GM19240 (cell line): Measurements from ENCODE around the gene SUSD4.

Experiments used
- DNase-seq: peaks from one replicate; pipeline ENCODE4 v3.0.0; 2011; ENCODE audit warnings: low spot score; ENCODE audit not compliant: insufficient read length

SUSD4 gene

DNA sequence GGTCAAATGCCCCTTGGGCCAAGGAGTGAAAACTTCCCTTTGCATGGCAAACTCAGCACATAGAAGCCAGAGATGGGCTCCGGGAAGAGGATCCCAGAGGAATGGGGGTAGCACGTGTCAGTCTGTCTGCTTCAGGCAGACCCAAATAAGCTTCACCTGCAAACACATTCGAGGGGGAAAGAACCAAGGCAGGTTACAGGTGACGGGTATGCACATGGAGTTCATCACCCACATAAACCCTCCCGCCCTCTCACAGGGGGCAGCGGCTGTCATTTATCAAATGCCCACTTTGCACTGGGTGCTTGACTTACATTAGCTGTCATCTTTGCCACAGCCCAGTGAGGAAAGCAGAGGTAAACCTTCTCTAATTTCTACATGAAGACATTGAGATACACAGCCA, 147.9 kb downstream of the SUSD4 start:
- DNase-seq, result no peak

DNA sequence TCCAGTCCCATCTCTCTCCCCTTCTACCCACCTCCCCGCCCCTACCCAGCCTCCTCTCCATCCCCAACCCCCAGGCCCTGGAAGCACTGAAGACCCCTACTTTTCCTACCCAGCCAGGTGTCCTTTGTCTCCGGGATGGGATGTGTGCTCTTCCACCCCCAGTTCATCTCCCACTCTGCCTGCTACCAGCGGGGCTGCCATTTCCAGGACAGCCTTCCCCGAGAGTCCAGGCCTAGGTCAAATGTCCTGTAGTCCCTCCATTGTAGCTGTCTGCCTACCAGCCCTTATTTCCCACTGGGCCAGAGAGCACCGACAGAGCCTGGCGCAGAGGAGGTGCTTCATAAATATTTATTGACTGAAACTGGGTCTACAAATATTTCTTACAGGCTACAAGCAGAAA, 148.9 kb downstream of the SUSD4 start:
- DNase-seq, result no peak

DNA sequence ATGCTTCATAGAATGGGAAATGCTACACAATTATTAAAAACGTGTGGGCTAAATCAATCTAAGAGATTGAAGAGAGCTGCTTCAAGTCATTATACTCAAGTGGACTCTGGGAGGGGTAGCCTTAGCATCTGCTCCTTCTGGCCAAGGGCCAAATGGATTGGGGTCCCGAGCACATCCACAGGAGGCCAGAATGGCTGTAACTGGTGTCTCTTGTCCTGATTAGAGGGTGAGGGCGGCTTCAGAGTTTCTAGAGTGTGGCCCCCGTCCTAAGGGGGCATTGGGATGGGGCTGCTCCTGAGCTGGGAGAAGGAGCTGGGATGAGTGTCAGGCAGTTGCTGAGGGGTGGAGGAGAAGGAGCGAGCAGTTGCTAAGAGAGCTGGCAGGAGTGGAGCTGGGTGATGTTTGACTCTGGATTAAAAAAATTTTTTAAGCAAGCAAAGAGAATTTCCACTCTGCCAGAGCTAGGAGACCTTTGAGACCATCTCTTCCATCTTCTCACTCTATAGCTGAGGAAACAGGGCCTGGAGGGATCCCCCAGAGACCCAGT, 149.6 kb downstream of the SUSD4 start:
- no peak for DNase-seq

DNA sequence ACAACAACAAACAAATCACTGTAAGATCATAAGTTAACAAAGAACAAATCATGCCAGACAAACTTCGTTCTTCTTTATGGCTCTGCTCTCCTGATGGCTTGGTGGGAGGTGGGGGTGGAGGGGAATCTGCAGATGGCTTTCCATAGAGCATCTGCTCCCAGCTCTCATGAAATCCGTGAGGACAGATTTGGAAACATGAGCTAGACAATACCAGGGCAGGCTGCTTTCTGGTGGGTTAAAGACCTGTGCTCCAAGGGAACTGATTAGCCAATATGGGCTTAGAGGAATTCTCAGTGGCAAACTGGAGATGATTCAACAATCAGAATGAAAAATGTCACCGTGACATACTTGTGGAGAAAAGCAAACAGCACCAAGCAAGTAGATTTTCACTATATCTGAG, 151.5 kb downstream of the SUSD4 start:
- no peak for DNase-seq

DNA sequence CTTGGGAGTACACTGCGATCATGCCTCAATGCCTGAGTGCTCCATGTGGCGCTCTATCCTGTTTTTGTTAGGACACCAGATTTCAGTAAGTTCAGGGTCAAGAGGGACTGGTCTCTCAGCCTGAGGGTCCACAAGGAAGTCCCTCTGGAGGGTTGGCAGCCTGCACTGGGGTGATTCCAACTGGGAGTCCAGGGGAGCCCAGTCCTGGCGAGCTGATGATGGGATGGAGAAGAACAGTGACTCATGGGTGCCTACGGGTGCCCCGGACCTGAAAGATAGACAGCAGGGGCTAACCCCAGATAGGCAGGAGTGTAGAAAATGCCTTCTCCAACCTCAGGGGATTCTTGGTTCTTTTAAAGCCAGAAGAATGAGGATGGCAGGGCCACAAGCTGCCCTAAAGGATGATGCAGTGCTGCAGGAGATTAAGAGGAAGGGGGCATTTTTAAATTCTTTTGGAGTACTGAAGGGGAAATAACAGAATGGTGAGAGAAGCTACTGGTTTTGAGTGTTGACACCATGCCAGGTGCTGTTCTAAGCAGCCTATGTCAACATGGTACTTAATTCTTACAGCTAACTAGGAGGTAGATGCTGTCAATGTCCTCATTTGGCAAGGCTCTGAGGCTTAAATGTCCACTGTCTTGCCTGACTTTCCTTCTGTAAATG, 152.5 kb downstream of the SUSD4 start:
- no peak for DNase-seq

DNA sequence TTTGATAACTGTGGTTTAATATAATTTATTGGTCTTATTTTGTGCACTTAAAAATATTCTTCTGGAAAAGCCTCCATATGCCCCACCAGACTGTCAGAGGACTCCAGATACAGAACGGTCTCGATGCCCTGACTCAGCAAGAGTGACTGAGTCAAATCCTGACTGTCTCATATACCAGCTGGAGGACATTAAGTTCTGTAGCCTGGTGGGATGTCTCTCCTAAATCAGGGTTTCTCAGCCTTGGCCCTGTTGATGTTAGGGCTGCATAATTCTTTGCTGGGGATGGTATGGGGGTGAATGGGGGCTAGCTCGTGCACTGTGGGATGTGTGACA, 153.2 kb downstream of the SUSD4 start:
- no peak for DNase-seq

DNA sequence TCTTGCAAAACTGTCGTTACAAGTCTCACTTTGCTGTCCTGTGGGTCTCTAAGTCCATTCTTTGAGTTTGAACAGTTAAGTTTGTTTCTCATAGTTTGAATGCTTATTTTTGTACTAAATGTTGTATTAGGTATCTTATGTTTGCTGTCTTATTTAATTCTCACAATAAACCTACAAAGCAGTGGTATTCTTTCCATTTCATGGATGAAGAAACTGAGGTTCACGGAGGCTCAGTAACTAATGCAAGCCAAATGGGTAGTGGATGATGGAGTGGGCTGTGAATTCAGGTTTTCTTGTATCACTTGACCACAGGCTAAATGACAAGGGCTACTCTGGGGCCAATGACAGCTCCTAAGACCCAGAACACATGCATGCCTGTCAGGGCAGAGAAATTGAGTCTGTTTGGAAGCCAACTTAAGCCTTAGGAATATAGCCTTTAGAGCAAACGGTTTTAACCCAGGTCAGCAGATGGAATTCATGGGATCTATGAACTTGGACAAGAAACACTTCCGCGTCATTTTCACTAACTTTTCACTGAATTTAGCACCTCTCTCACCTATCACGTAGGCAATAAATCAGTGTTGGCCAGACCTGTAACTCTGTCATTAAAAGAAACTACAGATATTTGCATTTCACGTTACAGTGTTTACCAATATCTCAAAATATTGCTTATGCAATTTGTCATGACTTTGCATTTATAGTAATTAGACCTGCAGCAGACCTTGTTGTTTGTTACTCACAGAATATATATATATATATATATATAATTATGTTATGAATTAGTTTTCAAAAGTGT, 153.8 kb downstream of the SUSD4 start:
- DNase-seq, result no peak

DNA sequence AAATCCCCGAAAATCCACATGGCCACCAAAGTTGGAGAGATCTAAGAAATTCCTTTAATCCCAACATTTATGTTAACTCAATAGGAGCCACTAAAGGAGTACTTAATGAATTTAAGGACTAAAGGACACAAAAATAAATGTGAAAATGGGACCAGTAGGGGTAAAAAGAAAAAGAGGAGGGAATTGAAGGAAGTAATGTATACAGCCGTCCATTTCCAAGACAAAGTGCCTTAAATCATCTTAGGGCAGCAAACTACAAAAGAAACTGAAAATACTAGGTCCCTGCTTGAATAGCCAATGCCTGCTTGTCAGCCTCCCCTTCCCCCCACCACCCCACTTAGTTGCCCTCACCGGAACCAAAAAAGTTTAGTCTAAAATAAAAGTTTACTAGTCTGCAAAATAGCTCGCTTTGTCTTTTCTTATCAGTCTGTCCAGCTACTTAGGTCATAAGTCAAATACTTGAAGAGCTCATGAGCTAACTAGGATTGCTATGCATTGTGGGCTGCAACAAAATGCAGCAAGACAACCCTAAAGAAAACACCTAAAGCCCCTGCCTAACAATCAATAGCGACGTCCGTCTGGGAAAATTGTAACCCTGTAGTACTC, 154.6 kb downstream of the SUSD4 start:
- no peak for DNase-seq

DNA sequence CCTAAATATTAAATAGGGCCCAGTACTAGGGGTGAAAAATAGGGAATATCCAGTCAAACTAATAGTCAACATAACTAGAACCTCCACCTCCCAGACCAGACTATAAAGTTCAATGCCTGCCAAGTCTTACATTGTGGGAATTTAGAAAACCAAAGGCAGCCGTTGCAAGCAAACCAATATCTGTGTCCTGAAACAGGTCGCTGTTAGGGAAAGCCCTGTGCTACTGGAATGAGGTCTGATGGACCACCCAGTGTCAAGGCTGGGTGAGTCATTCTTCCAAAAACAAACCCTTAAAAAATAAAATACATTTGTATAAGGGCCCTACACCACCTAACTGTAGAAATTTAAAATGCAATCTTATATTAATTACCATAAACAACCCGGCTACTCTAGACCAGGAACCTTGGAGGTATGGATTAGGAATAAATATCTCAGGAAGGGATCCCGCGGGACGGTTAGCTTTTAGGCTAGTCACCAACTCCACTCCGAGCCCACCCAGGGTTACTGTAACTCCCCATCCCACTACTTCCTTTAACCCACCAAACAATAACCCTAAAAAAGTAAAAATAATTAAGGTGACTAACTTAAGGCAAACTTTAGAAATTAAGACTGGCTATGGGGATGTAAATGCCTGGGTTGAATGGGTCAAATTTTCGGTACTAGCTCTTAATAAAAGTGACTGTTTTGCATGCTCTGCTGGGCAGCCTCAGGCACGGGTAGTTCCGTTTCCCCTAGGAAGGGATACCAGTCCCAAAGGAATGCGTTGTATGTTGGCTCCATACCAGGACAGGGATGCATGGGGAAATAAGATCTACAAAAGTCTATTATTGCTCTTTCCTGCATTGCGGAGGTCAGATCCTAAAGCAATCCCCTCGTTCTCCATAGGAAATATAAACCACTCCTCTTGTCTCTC, 155.6 kb downstream of the SUSD4 start:
- no peak for DNase-seq

DNA sequence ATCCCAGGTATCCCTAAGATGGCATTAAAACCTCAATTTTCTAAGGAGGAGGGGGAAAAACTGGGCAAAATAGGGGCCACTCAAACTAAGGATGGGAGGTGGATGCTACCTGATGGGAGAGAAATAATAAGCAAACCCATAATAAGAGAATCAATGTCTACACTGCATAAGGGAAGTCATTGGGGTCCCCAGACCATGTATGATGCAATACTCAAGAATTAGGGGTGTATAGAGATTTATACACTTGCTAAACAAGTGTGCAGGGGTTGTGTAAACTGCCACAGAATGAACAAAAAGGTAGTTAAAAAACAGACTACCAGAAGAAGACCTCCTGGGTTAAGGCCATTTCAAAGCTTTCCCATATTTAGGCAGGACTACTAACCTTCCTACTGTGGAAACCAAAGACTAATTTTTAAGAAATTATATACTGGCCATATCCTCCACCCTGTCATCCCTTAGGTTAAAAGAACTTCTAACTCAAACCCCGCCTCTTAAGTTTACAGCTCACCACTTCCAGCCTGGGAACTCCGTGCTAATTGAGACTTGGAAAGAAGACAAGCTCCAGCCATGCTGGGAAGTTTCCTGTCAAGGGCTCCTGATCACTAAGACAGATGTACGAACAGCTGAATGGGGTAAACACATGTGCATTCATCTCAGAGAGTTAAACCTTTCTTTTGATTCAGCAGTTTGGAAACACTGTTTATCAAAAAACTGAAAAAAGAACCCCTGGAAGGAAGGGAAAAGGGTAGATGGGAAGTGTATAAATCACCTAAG, 156.5 kb downstream of the SUSD4 start:
- no peak for DNase-seq

DNA sequence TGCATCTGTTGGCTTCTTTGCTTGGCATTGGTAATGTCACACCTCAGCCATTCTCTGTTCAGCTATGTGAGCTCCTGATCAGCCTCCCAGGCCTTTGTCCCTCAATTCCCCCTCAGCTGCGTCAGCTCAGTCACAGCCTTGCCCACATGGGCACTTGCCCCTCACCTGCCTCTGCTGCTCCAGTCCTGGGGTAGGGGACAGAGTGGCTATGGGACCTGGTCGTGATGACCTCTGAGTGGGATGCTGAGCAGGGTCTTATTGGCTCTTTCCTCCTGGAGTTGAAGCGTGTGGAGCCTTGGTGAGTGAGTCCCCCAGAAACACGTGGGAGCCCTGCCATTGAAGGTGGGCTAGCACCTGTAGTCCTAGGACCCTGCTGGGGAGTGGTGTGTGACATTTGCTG, 159.6 kb downstream of the SUSD4 start:
- no peak for DNase-seq

DNA sequence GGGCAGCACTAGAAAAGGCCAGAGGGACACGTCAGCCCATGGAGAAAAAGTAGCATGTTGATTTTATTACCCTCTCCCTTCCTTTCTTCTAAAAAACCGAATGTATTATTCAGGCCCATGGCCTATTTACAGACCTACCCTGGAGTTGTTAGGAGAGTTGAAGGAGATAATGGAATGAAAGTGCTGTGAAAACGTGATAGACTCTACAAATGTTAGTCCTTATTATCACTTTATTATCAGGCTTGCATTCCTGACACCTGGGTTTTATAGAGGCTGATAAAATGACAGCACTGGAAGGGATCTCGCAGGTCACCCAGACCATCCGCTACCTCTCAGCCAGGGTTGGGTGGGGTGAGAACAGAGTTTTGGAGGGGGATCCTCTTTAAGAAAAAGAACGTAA, 160.3 kb downstream of the SUSD4 start:
- DNase-seq, result no peak

DNA sequence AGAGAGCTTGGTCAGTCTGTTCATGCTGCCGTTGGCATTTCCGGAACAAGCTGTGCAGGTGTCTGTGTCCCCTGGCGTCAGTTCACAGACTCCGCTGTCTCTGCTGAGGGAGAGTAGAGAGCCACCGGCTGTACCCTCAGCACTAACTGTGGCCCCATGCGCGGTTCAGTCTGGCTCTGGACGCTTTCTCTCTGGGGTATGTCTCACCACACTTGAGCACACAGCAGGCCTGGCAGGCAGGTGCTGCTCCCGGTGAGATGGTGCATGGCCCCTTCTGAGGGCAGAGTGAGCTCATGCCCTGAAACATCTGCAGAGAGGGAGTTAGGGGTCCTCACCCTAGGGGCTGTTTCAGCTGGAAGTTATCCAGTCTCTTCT, 161.0 kb downstream of the SUSD4 start:
- DNase-seq, result no peak

DNA sequence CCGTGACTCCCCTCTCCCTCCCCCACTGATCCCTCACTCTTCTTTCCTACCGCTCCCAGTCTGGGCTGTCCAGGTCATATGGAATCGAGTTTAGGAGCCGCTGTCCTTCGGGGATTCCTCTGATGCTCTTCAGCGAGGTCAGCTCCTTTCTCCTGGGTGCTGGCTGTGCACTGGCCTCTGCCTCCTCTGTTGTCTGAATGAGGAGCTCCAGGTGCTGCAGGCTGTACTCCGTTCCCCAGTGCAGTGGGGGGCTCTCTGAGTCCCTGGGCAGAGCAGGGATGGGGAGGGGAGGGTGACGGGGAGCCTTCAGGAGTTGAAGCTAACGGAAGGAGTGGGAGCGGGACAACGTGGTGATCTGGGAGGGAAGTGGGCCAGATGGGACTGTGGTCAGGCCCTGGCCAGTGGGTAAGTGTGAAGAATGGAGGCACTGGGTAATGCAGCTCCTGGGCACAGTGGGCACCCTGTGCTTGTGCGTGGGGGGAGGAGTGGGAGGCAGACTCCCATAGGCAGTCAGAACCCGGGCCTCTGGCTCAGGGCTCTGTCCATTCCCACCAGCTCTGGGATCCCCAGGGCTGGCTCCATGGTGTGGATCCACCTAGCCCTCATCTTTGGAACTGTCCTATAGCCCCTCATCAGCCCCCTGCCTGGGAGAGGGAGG, 161.5 kb downstream of the SUSD4 start:
- DNase-seq, result no peak

DNA sequence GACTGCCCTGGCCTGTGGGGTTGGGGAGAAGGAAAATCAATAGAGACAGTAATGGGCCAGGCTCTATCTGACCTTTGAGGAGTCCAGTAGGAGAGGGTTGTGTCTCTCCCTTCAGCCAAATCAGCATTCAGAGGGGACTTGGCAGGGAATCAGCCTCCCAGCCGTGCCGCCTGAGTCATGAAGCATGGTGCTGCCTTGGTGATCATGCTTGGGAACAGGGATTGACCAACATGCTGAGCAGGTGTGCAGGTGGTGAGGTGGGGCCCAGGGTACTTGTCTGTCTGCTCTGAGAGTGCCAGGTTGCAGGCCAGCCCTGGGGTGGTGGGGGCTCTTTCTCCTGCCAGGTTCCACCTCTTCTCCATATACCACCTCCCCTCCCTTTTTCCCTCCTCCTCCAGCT, 162.0 kb downstream of the SUSD4 start:
- no peak for DNase-seq

DNA sequence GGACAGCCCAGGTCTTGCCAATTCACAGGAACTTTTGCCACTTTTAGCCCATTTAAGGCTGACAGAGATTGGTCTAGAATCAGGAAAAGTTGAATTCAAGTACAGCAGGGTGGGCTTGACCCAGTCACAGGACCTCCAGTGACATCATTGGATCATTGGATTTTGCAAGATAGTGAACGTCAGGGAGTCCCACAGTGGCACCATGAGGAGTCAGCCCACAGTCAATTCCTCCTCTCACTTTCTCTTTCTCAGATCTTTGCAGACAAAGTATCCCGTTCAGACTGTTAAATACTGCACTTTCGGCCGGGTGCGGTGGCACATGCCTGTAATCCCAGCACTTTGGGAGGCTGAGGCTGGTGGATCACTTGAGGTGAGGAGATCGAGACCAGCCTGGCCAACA, 163.1 kb downstream of the SUSD4 start:
- DNase-seq, result no peak

DNA sequence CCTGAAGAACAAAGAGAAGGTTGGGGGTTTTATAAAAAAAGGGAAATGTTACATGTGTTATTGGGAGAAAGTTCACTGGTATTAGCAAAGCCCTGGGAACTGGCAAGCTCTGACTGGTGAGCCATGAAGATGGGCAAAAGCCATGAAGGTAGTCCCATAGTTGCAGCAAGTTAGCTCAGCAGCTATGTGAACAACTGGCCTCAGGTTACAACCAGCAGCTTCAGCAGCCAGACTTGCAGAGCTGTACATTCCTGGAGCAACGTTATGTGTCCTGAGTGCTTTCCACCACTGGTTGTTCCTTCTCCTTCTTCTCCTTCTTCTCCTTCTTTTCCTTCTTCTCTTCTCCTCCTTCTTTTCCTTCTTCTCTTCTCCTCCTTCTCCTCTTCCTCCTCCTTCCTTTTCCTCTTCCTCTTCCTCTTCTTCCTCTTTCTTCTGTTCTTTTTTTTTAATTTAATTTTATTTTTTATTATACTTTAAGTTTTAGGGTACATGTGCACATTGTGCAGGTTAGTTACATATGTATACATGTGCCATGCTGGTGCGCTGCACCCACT, 164.8 kb downstream of the SUSD4 start:
- DNase-seq, result no peak

DNA sequence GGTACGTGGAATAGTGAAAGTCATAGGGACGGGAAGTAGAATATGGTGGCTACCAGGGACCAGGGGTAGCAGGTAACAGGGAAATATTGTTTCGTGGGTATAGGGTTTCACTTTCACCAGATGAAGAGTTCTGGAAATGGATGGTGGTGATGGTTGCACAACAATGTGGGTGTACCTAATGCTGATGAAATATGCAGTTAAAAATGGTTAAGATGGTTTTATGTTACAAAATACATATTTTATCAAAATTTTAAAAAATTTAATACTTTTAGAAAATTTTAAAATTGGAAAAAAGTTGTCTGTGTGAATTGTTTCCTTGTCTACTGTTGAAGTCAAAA, 165.4 kb downstream of the SUSD4 start:
- no peak for DNase-seq

DNA sequence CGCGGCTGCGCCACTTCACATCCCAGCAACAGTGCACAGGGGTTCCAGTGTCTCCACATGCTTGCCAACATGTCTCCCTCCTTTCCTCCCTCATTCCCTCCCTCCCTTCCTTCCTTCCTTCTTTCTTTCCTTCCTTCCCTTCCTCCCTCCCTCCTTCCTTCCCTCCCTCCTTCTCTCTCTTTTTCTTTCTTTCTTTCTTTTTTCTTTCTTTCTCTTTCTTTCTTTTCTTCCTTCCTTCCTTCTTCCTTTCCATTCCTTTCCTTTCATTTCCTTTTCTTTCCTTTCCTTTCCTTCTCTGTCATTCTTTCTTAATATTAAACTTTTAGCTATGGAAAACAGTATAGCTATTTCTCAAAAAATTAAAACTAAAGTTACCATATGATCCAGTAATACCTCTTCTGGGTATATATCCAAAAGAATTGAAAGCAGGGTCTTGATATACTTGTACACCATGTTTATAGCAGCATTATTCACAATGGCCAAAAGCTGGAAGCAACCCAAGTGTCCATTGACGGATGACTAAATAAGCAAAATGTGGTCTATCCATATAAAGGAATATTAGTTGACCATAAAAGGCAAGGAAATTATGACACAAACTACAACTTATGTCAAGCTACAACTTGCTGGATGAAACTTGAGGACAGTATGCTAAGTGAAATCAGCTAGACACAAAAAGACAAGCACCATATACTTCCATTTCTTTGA, 165.9 kb downstream of the SUSD4 start:
- DNase-seq, result no peak
